IPS-18c (cell line): ENCODE measurements around the gene CDC42BPG.
A peak's percentile ranks its signal among the peaks of the same experiment; 100 is the strongest.

Experiments
- H3K4me3 ChIP-seq: 2 replicates; pipeline ENCODE4 v1.7.0; 2013; ENCODE audit warnings: low read depth, mild to moderate bottlenecking, low read length, moderate library complexity; ENCODE audit not compliant: insufficient read depth
- H3K9me3 ChIP-seq: one replicate; pipeline ENCODE4 v1.6.1; 2013; ENCODE audit warnings: mild to moderate bottlenecking, low read length, moderate library complexity; ENCODE audit not compliant: control insufficient read depth, insufficient read depth

CDC42BPG gene

DNA sequence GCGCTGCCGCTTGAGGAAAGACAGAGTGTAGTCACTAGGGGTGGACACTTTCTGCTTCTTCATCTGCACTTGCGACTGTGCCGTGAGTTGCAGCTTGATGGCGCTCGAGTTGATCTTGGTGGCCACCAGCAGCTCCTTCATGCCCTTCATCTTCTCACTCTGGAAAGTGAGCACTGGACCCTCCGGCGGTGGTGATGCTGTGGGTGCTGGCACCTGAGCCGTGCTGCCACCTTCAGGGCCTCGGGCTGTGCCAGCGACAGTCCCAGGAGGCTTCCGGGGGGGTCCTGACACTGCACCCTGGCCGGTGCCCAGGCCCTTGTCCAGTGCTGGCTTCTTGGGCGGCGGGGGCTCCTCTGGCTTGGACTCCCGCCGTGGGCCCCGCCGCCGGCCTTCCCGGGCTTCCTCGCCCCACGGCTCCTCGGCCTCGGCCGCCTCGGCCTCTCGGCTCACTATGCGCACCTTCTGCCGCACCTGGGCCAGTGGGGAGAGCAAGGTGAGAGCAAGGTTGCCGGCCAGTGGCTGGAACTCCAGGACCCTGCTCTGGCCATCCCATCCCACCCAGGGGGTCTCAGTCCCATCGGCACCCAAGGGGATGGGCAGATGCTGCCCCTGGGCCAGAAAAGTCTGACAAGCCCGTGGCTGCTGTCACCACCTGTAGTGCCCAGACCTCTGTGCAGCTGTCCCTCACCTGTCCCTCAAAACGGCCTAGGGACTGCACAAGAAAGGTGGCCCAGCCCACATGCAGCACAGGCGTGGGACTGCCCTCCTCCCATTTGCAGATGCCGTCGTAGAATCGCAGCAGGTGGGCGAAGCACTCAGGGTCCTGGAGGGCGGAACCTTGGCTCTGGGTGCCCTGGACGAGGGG is 39.9 kb downstream of the CDC42BPG start:
- H3K4me3 ChIP-seq: peak overlapping the region; percentile 70; the same call in 1 of the 2 replicates
- H3K9me3 ChIP-seq: no peaks in the 10 kb centered on the region

DNA sequence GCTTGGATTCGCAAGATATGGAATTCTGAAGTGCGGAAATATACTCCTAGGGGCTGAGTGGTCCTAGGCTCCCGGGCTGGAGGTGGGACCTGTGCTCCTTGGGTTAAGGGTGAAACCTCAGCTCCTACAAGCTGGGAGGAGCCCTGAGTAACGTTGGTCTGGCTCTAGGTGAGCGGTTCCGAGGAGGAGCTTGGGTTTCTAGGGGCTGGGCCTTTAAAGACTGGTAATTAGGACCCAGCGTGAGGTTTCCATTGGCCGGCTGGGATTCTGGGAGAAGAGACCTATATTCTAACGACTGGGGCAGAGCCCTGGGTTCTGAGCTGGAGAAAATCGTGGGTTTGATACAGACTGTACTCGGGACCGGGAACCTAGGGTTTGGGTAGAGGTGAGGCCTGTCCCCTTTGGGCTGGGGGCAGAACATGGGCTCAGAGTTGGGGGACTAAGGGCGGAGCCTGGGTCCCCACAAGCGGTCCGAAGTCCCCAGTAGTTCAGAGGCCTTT is 40.6 kb downstream of the CDC42BPG start:
- Histone ChIP-seq H3K4me3 (peak overlapping the region; percentile 70; the same call in 1 of the 2 replicates), H3K9me3 (no peaks in the 10 kb centered on the region)

DNA sequence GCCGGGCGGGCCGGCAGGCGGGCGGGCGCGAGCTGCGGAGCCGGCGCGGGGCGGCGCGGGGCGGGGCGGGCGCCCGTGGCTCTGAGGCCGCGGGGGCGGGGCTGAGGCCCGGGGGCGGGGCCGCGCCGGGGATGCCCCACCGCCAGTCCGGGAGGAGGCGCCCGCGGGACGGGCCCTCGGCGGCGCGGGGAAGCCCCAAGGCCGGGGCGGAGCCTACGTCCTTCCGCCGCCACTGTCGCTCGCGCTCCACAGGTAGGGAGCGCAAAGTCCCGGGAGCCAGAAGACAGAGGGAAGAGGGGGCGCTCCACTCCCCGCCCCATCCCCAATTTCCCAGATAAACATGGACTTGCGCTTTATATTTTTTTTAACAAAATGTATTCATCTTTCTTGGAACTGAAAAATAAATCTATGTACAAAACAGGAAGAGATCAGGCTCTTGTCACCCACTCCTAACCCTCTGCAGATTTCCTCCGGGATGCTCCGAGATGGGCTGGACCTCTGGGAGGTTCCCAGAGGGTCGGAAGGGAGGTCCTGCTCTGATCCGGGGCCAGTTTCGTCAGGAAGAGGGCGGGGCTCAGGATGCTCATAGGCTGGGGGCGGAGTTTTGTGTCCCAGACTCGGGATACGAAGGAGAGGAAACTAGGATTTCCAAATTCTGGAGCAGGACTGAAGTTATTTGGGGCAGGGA is 41.2 kb downstream of the CDC42BPG start, which contains the start of gene MAP4K2:
Gene MAP4K2 (minus strand): TSS at position 57 of the 688 bp plus-strand sequence. CDS start 65 bp downstream, outside the sequence.
- Histone ChIP-seq H3K4me3 (peak within 1 kb of the TSS; percentile 70), H3K9me3 (no peaks in the 10 kb centered on the region)

GRCh38 chr11:64802370-64803157 is 41.9 kb downstream of the CDC42BPG start:
- Histone ChIP-seq H3K4me3 (peak overlapping the region; percentile 52), H3K9me3 (no peaks in the 10 kb centered on the region)

- peak overlapping the region; percentile 52; the same call in 1 of the 2 replicates for H3K4me3 ChIP-seq
- no peaks in the 10 kb centered on the region for H3K9me3 ChIP-seq
These were observed 42.7 kb downstream of the CDC42BPG start for GRCh38 chr11:64801561-64802369.

DNA sequence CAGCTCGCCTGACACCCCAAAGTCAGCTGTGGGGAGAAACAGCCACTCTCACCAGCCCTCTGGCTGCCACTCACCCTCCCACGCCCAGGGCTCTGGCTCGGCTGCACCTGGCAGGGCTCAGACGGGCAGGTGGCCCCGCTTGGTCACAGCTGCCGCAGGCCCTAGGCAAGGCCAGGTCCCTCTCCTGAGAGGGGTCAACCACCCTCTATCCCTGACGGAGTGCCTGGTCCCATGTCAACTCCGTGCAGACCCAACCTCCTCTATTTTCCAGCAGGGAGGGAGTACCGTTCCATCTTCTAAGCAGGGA is 43.3 kb downstream of the CDC42BPG start:
- H3K9me3 ChIP-seq: no peaks in the 10 kb centered on the region

DNA sequence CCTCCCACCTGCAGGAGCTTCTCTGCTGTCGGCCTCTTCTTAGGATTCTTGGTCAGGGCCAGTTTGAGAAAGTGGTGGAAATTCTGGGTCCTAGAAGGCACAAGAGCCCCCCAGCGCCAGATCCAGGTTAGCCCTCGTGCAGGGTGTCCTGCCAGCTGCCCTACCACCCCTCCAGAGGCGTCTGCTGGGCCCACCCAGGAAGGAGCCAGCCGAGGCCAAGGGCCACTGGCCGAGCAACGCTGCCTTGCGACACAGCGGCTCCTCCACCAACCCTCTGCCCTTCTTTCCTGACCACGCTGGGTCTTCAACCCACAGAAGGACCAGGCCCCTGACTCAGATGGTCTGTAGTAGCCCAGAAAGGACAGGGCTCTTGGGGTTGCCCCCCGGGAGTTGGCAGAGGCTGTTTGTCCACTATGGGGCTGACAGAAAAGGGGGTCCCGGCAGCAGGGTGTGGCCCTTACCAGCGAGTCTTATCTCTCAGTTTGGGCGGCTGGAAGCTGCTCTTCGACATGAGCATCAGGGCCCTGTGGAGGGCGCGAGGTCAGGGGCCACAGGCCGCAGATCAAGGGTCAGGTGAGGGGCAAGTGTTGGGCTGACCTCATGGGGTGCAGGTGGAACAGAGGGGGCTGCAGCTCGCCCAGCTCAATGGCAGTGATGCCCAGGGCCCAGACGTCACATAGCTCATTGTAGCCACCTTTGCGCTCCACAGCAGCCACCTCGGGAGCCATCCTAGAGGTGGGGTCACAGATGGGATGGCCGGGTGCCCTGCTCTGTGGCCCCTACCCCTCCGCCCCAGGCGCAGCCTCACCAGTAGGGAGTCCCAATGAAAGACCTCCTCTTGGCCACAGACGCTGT is 43.9 kb downstream of the CDC42BPG start:
- H3K9me3 ChIP-seq: no peaks in the 10 kb centered on the region
- no peak overlapping the region for H3K4me3 ChIP-seq

More for the DNA sequence above, 43.3 kb downstream of the CDC42BPG start:
- H3K4me3 ChIP-seq: no peak overlapping the region

DNA sequence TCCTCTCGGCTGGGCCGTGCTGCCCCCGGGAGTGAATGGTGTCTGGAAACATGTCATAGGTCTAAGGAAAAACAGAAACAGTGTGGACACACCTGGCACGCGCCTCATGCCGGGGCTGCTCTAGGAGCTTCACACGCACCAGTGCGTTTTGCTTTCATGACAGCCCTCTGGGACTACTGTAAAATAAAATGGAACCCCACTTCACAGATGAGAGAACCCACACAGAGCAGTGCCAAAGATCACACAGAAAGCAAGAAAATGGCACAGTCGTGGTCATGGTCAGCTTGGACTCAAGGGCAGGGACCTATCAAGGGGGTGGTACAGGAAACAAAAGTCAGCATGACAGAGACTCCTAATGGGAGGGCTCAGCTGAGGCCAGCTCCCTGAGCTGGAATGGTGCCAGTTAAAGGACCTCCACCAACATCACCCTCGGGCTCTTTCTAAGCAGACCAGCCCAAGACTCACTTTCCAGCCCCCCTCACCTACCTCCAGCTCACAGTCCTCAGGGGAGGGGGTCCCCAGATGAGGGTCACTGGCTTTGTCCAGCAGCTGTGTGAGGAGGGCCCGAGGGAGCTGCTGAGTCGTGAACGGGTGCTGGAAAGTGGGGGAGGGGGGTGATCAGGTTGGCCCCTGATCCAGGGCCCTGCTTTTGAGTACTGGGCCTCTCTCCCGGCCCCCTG is 44.7 kb downstream of the CDC42BPG start:
- no peak overlapping the region for H3K4me3 ChIP-seq
- peaks cover 2% of the 10 kb centered on the region for H3K9me3 ChIP-seq

DNA sequence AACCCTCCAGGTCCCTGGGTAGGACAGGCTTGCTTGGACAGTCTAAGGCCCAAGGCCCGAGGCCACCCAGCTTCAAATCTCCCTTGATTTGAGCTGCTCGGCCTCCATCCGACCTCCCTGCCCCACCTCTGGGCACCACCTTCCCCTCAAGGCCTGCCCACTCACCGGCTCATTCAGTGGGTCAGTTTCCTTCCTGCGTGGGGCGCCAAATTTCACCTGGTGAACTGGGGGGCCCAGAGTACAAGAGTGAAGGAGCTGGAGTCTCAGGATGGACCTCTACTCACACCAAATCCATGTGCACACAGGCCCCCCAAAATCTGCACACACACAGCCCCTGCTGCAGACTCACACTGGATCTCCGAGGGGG is 45.2 kb downstream of the CDC42BPG start:
- Histone ChIP-seq H3K4me3 (no peak overlapping the region), H3K9me3 (peaks cover 2% of the 10 kb centered on the region)

DNA sequence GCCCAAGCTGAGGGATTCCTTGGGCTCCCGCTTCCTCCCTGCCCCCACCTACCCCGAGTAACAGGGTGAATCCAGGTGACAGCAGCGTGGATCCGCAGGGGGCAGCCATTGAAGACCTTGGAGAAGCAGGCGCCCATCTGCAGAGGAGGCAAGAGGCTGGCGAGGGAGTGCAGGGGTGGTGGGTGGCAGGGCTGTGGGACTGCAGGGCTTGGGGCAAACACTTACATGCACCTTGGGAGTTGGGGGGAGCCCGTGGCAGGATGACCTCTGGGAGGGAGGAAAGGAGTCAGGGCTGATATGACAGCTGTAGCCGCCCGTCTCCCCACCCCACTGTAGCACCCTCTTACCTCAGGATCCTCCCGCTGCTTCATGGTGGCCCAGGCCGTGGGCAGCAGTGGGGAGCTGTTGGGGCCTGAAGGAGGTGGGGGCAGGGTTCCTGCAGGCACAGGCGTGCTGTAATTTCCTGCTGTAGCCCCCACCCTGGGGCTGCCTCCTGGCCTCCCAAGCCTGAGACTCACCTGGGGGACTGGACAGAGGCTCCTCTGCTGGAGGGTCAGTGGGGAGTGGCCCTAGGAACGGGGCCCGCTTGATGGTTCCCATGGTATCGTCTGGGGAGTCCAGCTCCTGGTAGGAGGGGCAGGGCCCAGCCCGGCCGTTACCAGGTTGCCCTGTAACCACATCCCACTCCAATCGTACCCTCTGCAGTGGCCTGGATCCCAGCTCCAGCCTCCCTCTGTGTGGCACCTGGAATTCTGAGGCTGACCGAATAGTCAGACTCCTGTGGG is 47.5 kb downstream of the CDC42BPG start:
- H3K9me3 ChIP-seq: peaks cover 2% of the 10 kb centered on the region
- H3K4me3 ChIP-seq: no peak overlapping the region

- Histone ChIP-seq H3K9me3 (peaks cover 2% of the 10 kb centered on the region), H3K4me3 (no peak overlapping the region)
These were observed 48.3 kb downstream of the CDC42BPG start for GRCh38 chr11:64796047-64796756.

DNA sequence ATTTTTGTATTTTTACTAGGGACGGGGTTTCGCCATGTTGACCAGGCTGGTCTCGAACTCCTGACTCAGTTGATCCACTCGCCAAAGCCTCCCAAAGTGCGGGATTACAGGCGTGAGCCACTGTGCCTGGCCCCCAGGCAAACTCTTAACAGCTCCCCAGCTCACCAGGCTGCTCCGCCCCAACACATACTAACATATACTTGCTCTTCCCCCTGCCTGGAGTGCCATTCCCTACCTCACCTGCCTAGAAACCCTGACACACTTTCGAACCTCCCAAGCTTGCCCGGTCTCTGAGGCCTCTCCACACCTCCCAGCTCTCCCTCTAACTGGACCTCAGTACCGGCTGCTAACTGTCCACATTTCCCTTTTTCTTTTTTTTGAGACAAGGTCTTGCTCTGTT is 49.9 kb downstream of the CDC42BPG start:
- Histone ChIP-seq H3K9me3 (peaks cover 2% of the 10 kb centered on the region), H3K4me3 (no peak overlapping the region)

GRCh38 chr11:64793271-64794160 is 50.9 kb downstream of the CDC42BPG start:
- Histone ChIP-seq H3K4me3 (no peak overlapping the region), H3K9me3 (peaks cover 2% of the 10 kb centered on the region)
